Gastroesophageal sphincter (tissue), 4 donors: ENCODE results near the gene WAS. TPM values are rescaled to one million over a fixed set of nuclear protein-coding genes. Genes with fewer than 3 reads are reported as not detected.

Experiments used
- ATAC-seq: fragments of 150-250 bp; one replicate; pipeline ENCODE4 v1.9.1; 2016; ENCODE audit warnings: mild to moderate bottlenecking, moderate library complexity
- H3K27ac ChIP-seq, 4 donors: fragments of 200-600 bp; sonication (generic) in 3 of 4; 1 replicate in 3 of 4; 2 replicates in 1 of 4; pipeline ENCODE4 v1.5.1; 2016 to 2019
- H3K27me3 ChIP-seq: fragments of 200-600 bp; sonication (generic); one replicate; pipeline ENCODE4 v1.5.1; 2019
- H3K36me3 ChIP-seq, 2 donors: fragments of 200-600 bp; sonication (generic); one replicate each; pipeline ENCODE4 v1.5.1; 2019; ENCODE audit warnings: control low read depth in 1 of 2
- H3K4me1 ChIP-seq, 3 donors: fragments of 200-600 bp; sonication (generic); 1 replicate in 2 of 3; 2 replicates in 1 of 3; pipeline ENCODE4 v1.5.1; 2016 to 2019; ENCODE audit warnings: control low read depth in 2 of 3
- H3K4me3 ChIP-seq, 2 donors: fragments of 200-600 bp; sonication (generic); one replicate each; pipeline ENCODE4 v1.5.1; 2019; ENCODE audit warnings: mild to moderate bottlenecking in 1 of 2, moderate library complexity in 1 of 2
- H3K9me3 ChIP-seq, 3 donors: fragments of 200-600 bp; sonication (generic); one replicate each; pipeline ENCODE4 v1.5.1; 2017 to 2019; ENCODE audit warnings: control low read depth in 2 of 3
- EP300 ChIP-seq: sonication (generic); formaldehyde crosslinking; IDR thresholded peaks from one replicate; pipeline ENCODE4 v1.6.1; 2017; ENCODE audit warnings: antibody characterized with exemption, mild to moderate bottlenecking
- POLR2A ChIP-seq, 2 donors: fragments of 450-650 bp; IDR thresholded peaks; one replicate each; pipeline ENCODE4 v1.6.1; 2017; ENCODE audit warnings: antibody characterized with exemption in 2 of 2, mild to moderate bottlenecking in 2 of 2, moderate library complexity in 1 of 2
- POLR2AphosphoS5 ChIP-seq: sonication (generic); formaldehyde crosslinking; IDR thresholded peaks from one replicate; pipeline ENCODE4 v1.6.1; 2017; ENCODE audit warnings: antibody characterized with exemption
- WGBS, 2 donors: methylation state at CpG; one replicate each; pipeline ENCODE4 v1.1.5; 2018; ENCODE audit warnings: low coverage in 1 of 2; 5-methylcytosine and 5-hydroxymethylcytosine counted together
- small RNA-seq, 4 donors: library from RNA; depleted of rRNA; stranded (forward); fragments of <200 nt; gene quantifications; one replicate each; pipeline ENCODE3, GENCODE V24; 2016
- total RNA-seq, 4 donors: library from RNA; depleted of rRNA; stranded (reverse); fragments of >200 nt; gene quantifications; one replicate each; pipeline ENCODE4 v1.1.0, GENCODE V29; 2016
- TF ChIP-seq, protein P1 (sequence below), 4 experiments: fragments of 200-600 bp in 2 of 4; fragments of 450-650 bp in 2 of 4; sonication (generic) in 1 of 4; IDR thresholded peaks; one replicate each; pipeline ENCODE4 v1.5.1; 2017 to 2019; ENCODE audit warnings: antibody characterized with exemption in 4 of 4, mild to moderate bottlenecking in 2 of 4, moderate library complexity in 2 of 4

WAS gene
- total RNA-seq, 4 donors from 2014 or later = 1.6 to 5.4 (median 3.7) TPM

- no peak for TF ChIP-seq POLR2AphosphoS5
- TF ChIP-seq POLR2A (IDR thresholded peaks at IDR 0.05) = no peak
- TF ChIP-seq, protein P1, sequence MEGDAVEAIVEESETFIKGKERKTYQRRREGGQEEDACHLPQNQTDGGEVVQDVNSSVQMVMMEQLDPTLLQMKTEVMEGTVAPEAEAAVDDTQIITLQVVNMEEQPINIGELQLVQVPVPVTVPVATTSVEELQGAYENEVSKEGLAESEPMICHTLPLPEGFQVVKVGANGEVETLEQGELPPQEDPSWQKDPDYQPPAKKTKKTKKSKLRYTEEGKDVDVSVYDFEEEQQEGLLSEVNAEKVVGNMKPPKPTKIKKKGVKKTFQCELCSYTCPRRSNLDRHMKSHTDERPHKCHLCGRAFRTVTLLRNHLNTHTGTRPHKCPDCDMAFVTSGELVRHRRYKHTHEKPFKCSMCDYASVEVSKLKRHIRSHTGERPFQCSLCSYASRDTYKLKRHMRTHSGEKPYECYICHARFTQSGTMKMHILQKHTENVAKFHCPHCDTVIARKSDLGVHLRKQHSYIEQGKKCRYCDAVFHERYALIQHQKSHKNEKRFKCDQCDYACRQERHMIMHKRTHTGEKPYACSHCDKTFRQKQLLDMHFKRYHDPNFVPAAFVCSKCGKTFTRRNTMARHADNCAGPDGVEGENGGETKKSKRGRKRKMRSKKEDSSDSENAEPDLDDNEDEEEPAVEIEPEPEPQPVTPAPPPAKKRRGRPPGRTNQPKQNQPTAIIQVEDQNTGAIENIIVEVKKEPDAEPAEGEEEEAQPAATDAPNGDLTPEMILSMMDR (IDR thresholded peaks at IDR 0.05) = no peak
- no peak for TF ChIP-seq EP300
- no peaks in the 10 kb centered on the region for H3K27me3 ChIP-seq
- peak overlapping the region in 3 of 4 donors; percentile 43 to 90 (median 84) for H3K27ac ChIP-seq
- no peaks in the 10 kb centered on the region for H3K9me3 ChIP-seq
- peak overlapping the region in 1 of 2 donors; percentile 59 for H3K4me3 ChIP-seq
- WGBS, 2 donors = 0 to 49% methylated on average over 3 to 6 of the region's 10 CpGs
- peaks cover 0 to 12% (median 0%) of the 10 kb centered on the region in 3 donors for H3K4me1 ChIP-seq
- ATAC-seq = no peak
- H3K36me3 ChIP-seq = no peaks in the 10 kb centered on the region
These were observed 53.2 kb downstream of the WAS start for GRCh38 chrX:48736878-48737212.

GRCh38 chrX:48737213-48737938 lies 53.8 kb downstream of the WAS start:
- Histone ChIP-seq H3K9me3 (no peaks in the 10 kb centered on the region), H3K4me1 (peaks cover 0 to 12% (median 0%) of the 10 kb centered on the region in 3 donors), H3K27ac (peak overlapping the region; percentile 84 to 97 (median 92)), H3K4me3 (peak overlapping the region; percentile 59 to 94), H3K36me3 (no peaks in the 10 kb centered on the region), H3K27me3 (no peaks in the 10 kb centered on the region)
- 0% methylated on average over 1 to 5 of the region's 48 CpGs for WGBS, 2 donors
- TF ChIP-seq, protein P1 (IDR thresholded peaks at IDR 0.05) = no peak
- TF ChIP-seq EP300 (no peak), POLR2A (IDR thresholded peaks at IDR 0.05) (peak; percentile 24 to 53), POLR2AphosphoS5 (peak; percentile 40)
- peak; percentile 100 for ATAC-seq

- peak overlapping the region; percentile 59 to 94 for H3K4me3 ChIP-seq
- no peaks in the 10 kb centered on the region for H3K27me3 ChIP-seq
- ATAC-seq = no peak
- H3K27ac ChIP-seq = peak overlapping the region; percentile 84 to 97 (median 92)
- no peak for TF ChIP-seq POLR2A (IDR thresholded peaks at IDR 0.05)
- no peak for TF ChIP-seq EP300
- TF ChIP-seq, protein P1 (IDR thresholded peaks at IDR 0.05) = no peak
- TF ChIP-seq POLR2AphosphoS5 = no peak
- no peaks in the 10 kb centered on the region for H3K36me3 ChIP-seq
- H3K4me1 ChIP-seq = peaks cover 0 to 12% (median 0%) of the 10 kb centered on the region in 3 donors
- no peaks in the 10 kb centered on the region for H3K9me3 ChIP-seq
- 46% methylated on average over 6 of the region's 7 CpGs; no CpG with 5 or more reads in 1 of the 2 donors for WGBS, 2 donors
These were observed 54.3 kb downstream of the WAS start for GRCh38 chrX:48737940-48738339.

Small RNAs within 50 kb of the gene (small RNA-seq; reads per million reads assigned to genes)
- gene RNU6-1056P = 0 reads per million in 4 donors

Other genes starting within 250 kb of the WAS start
- gene SLC38A5, start 213.5 kb upstream of the WAS start, total RNA-seq = 1 to 10 TPM; 4.2 to 7.9 (median 4.7) TPM
- gene FTSJ1, start 207.6 kb upstream of the WAS start, total RNA-seq = 10 to 100 TPM; 31.1 to 43.0 (median 38.9) TPM
- gene PORCN, start 174.8 kb upstream of the WAS start, total RNA-seq = 10 to 100 TPM in 3 of 4 donors, 1 to 10 TPM in 1; 9.4 to 21.0 (median 13.2) TPM
- gene EBP, start 162.0 kb upstream of the WAS start, total RNA-seq = 10 to 100 TPM; 12.9 to 17.7 (median 14.5) TPM
- 10 to 100 TPM in 3 of 4 donors, 1 to 10 TPM in 1; 8.4 to 16.9 (median 12.7) TPM for gene TBC1D25, start 144.1 kb upstream of the WAS start, total RNA-seq
- 100 to 1,000 TPM in 3 of 4 donors, 10 to 100 TPM in 1; 83.7 to 233 (median 182) TPM for gene RBM3, start 109.3 kb upstream of the WAS start, total RNA-seq
- gene WDR13, start 86.3 kb upstream of the WAS start, total RNA-seq = 100 to 1,000 TPM; 108 to 182 (median 139) TPM
- gene SUV39H1, start 12.9 kb downstream of the WAS start, total RNA-seq = 10 to 100 TPM in 1 of 4 donors, 1 to 10 TPM in 3; 3.4 to 11.7 (median 5.1) TPM
- not detected for gene GLOD5, start 77.9 kb downstream of the WAS start, total RNA-seq
- not detected for gene GATA1, start 102.8 kb downstream of the WAS start, total RNA-seq
- 10 to 100 TPM; 50.7 to 66.8 (median 56.9) TPM for gene HDAC6, start 118.3 kb downstream of the WAS start, total RNA-seq
- gene ERAS, start 142.7 kb downstream of the WAS start, total RNA-seq = not detected
- gene PCSK1N, start 151.8 kb downstream of the WAS start, total RNA-seq = 10 to 100 TPM in 1 of 4 donors, 1 to 10 TPM in 3; 2.3 to 10.6 (median 5.5) TPM
- gene TIMM17B, start 214.0 kb downstream of the WAS start, total RNA-seq = 10 to 100 TPM; 38.0 to 57.7 (median 39.5) TPM
- gene PQBP1, start 214.1 kb downstream of the WAS start, total RNA-seq = 10 to 100 TPM; 47.8 to 79.8 (median 69.4) TPM
- gene SLC35A2, start 227.8 kb downstream of the WAS start, total RNA-seq = 10 to 100 TPM in 3 of 4 donors, 1 to 10 TPM in 1; 8.1 to 12.8 (median 11.9) TPM
- gene PIM2, start 235.2 kb downstream of the WAS start, total RNA-seq = 1 to 10 TPM; 4.7 to 7.4 (median 7.0) TPM